Hematopoietic multipotent progenitor cell treated with erythropoietin and hydrocortisone succinate and interleukin-3 and kit ligand, for 15 days (in vitro differentiated cells): Measurements from ENCODE around the gene PRKAR2B.
A peak's percentile ranks its signal among the peaks of the same experiment; 100 is the strongest.
"Not testable (repeated sequence)": the region's sequence is repeated elsewhere in the genome, so short reads cannot be mapped to it uniquely, and the experiment has no call there.

Source experiments
- DNase-seq: peaks from one replicate; pipeline ENCODE4 v3.0.0-alpha.2; 2015; ENCODE audit warnings: low spot score

Gene PRKAR2B

DNA sequence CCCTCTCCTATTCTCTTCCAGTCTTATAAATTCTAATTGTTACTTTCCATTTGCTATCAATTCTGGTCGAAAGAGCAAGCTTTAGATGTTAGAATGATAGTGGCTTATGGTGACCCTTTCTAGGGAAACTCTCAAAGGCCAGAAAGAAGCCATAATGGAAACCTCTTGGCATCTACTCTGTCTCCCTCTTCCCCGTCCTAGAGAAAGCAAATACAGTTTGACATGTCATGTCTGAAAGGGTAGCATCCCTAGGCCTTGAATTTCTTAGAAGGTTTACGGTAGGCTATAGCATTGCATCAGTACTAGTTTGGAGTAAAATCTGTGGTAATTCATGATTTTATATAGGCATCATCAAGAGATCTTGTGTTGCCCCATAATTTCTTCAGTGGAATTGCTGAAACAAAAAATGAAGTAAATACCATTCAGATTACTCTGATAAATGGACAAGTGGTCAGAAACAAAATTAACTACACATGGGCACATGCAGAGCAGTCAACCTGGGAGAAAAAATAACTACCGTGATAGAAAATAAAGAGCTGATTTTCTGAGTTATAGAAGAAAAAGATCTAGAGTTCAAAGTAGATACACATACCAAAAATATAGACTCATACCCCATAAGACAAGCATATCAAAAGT is 4.4 kb downstream of the PRKAR2B start:
- DNase-seq = no peak

GRCh38 chr7:107049480-107049879 is 5.0 kb downstream of the PRKAR2B start:
- DNase-seq = no peak

DNA sequence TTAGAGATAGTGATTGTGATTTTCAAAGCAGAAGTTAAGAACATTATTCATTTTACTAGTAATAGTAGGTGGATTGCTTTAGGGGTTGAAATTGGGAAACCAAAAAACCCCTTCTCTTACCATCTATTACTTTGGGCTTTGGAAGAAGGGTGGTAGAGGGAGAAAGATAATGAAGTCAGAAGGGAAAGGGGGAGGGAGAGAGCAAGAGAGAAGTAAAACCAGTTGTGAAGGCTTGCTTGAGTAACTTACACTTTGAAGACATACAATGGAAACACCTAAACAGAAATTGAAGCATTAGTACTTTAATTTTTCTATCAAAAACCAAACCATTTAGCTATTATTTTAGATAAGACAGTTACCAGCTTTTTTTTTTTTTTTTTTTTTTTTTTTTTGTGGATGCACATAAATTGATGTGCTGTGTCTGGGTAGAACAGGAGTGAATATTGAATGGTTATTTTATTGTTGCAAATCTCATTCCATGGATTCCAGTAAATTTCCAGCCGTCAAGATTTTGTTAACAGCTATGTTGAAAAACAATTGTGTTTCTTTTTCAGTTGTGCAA is 5.5 kb downstream of the PRKAR2B start:
- no peak for DNase-seq

DNA sequence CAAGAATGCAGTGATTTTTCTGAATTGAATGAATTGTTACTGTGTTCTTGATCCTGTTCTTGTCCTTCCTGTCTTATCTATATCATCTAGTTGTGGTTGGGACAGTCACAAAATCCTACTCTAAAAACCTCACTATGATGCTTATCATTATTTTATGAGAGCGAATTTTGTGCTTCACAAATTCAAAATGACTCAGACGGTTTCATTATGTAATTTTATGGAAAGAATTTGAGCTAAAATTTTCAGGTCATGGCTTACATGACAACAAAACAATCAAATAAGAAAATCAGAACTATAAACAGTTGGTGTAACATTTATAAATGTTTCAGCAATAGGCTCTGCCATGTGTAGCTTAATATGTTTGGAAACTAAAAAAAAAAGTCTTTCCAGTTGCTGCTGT is 6.9 kb downstream of the PRKAR2B start:
- no peak for DNase-seq

DNA sequence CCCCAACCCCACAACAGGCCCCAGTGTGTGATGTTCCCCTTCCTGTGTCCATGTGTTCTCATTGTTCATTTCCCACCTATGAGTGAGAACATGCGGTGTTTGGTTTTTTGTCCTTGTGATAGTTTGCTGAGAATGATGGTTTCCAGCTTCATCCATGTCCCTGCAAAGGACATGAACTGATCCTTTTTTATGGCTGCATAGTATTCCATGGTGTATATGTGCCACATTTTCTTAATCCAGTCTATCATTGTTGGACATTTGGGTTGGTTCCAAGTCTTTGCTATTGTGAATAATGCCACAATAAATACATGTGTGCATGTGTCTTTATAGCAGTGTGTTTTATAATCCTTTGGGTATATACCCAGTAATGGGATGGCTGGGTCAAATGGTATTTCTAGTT is 10.5 kb downstream of the PRKAR2B start:
- DNase-seq = not testable (repeated sequence)

- not testable (repeated sequence) for DNase-seq
Observed at GRCh38 chr7:107056058-107056457, 11.6 kb downstream of the PRKAR2B start.

GRCh38 chr7:107056728-107057473 is 12.4 kb downstream of the PRKAR2B start:
- DNase-seq = no peak

DNA sequence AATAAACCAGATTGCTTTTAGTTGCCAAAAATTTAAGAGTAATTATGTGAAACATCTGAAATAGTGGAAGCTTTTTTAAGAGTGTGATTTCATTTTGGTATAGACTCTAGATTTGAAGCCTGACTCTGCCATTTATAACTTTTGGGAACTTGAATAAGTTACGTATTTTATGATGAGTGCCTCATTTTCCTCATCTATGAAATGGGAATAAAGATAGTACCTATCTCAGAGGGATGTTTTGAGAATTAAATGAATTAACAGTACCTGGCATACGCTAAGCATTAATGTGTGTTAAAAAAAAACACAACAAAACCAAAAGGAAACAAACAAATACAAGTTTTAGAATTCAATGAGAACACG is 12.9 kb downstream of the PRKAR2B start:
- no peak for DNase-seq

GRCh38 chr7:107059468-107059867 is 15.0 kb downstream of the PRKAR2B start:
- DNase-seq = no peak

- DNase-seq = no peak
Observed at GRCh38 chr7:107063245-107064120, 19.0 kb downstream of the PRKAR2B start.

- no peak for DNase-seq
Observed at GRCh38 chr7:107064255-107064654, 19.8 kb downstream of the PRKAR2B start.

GRCh38 chr7:107065929-107066247 is 21.4 kb downstream of the PRKAR2B start:
- no peak for DNase-seq

DNA sequence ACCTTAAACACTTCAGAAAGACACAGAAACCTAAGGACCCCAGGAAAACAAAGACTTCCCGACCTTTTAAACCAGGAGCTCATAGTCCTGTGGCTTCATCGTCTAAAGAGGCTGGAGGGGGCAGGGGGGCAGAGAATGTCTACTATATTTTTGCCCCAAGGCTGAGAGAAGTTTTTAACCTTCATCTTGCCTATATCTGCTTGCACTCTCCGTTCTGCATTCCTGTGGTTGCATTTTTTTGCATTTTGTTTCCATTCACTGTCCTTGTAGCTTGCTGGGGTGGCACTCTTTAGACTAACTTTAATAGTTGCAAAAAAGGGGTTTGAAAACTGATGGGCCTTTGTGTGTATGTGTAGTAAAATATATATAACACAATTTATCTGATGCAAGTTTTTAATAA is 23.7 kb downstream of the PRKAR2B start:
- DNase-seq = no peak

DNA sequence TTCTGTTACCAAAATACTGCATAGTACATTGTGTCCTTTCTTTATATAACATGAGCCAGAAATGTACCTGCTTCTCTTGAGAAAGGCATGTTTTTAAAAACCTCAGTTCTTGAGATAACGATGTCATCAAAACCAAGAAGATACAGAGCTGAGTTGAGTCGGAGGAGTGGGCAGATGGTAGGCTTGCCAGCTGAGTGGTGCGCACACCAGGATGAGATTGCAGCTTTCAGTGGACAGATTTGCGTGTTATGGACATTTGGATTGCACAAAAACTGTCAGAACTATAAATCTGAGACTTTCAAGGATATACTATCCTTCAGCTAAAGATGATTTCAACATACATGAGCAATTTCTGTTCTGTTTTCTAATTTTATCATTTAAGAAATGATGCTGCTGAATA is 25.0 kb downstream of the PRKAR2B start:
- DNase-seq = no peak

DNA sequence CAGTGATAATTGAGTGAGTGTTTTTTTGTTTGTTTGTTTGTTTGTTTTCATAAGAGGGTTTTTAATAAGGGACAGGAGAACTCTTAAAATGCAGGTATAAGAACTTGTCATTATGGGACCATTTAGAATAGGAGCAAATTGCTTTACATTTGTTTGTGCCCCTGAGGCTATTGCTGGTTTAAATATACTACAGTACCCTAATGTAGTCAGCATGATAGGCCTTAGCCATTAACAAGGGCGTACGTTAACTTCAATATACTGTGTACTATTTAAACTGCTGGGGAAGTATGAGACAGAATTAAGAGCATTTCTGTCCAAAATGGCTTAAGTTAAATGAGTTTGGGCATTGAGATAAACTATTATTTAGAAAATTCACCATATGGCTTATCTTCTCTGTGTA is 26.2 kb downstream of the PRKAR2B start:
- no peak for DNase-seq

- DNase-seq = no peak
Observed at GRCh38 chr7:107071129-107071528, 26.6 kb downstream of the PRKAR2B start.

DNA sequence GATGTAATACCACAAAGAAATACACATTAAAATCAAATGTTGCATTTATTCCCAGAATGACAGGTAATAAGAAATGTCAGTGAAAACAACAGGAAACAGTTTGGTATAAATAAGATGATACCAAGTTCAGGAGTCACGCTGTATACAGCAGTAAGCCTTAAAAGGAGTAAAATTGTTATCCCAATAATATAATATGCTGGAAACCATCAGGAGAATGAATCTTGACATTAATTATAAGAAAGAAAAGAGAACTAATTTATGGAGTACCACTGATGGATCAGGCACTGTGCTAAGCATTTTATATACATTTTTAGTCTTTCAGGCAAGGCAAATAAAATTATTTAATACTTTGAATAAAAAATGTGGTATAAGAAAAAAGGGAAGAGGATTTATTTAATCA is 27.6 kb downstream of the PRKAR2B start:
- no peak for DNase-seq

- peak; percentile 86 for DNase-seq
Observed at GRCh38 chr7:107075863-107076574, 31.5 kb downstream of the PRKAR2B start.

- DNase-seq = peak; percentile 53
Observed at GRCh38 chr7:107076781-107077698, 32.5 kb downstream of the PRKAR2B start.

DNA sequence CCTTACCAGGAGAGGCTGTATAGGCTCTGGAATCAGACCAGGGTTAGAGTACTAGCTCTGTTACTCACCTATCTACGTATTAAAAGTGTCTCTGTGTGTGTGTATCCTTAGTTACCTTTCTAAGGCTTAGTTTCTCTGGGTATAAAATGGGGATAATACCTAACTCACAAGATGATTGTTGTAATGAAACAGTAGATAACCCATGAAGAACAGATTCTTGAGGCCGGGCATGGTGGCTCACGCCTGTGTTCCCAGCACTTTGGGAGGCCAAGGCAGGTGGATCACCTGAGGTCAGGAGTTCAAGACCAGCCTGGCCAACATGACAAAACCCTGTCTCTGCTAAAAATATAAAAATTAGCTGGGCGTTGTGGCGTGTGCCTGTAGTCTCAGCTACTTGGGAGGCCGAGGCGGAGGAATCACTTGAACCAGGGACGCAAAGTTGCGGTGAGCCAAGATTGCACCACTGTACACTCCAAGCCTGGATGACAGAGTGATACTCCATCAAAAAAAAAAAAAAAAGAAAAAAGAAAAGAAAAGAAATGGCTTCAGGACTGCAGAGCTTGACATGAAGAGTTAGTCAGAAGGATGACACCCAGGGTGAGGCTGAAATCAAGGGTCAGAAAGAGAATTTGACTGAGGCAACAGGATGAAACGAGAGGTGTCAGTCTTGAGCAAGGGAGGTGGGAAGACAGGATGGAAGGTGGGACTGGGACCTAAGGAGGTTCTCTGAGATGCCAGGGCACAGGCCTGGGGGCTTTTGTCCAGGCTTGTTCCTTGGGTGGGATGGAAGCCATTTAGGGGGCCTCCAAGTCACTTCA is 33.4 kb downstream of the PRKAR2B start:
- DNase-seq = peak; percentile 28
